NCI-H146 treated with DMSO at 0.1 percent for 48 hours (cell line): ENCODE data around the gene TMOD2.

Experiments
- DNase-seq: peaks from one replicate; lab custom pipeline; 2025; ENCODE audit not compliant: unreplicated experiment; lab: John Stamatoyannopoulos, UW

The TMOD2 gene

DNA sequence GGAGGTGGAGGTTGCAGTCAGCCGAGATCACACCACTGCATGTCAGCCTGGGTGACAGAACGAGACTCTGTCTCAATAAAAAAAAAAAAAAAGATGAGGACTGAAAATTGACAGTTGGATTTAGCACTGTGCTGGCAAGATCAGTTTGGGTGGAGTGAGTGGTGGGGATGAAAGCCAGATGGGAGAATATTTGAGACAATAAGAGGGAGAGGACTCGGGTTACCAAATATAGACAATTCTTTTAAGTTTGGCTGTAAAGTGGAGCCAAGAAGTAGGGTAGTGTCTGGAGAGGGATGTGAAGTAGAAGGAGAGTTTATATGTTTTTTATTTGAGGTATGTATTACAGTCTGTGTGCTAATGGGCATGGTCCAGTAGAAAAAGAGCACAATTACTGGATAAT is 98.5 kb downstream of the TMOD2 start:
- no peak for DNase-seq

DNA sequence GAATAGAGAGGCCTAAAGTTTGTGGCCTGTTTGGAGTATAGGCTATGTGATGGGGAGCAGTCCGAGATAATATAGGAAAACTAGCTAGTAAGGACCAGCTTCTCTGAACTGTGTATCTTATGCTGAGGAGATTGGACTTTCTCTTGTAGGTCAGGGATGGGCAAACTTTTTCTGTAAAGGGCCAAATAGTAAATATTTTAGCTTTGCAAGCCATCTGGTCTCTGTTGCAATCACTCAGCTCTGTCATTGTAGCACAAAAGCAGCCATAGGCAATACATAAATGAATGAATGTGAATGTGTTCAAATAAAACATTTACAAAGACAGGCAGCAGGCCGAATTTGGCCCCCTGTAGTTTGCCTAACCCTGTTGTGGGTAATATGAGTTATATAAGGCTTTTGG is 102.6 kb downstream of the TMOD2 start:
- DNase-seq: no peak

DNA sequence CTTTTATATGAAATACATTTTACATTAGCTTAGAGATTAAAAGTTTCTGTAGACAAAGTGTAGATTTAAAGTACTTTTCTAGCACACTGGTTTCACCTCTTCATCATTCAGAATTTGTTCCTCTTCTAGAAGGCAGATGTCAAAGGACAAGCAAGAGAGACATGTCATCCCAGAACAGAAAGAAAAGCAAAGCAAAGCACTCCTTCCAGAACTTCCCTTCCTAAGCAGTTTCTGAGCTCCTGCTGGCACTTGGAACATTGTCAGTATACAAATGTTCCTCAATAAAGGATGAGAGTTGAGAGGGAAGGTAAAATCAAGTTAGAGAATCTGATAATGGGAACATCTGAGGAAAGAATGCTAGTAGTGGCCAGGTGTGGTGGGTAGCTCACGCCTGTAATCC is 104.2 kb downstream of the TMOD2 start:
- no peak for DNase-seq

DNA sequence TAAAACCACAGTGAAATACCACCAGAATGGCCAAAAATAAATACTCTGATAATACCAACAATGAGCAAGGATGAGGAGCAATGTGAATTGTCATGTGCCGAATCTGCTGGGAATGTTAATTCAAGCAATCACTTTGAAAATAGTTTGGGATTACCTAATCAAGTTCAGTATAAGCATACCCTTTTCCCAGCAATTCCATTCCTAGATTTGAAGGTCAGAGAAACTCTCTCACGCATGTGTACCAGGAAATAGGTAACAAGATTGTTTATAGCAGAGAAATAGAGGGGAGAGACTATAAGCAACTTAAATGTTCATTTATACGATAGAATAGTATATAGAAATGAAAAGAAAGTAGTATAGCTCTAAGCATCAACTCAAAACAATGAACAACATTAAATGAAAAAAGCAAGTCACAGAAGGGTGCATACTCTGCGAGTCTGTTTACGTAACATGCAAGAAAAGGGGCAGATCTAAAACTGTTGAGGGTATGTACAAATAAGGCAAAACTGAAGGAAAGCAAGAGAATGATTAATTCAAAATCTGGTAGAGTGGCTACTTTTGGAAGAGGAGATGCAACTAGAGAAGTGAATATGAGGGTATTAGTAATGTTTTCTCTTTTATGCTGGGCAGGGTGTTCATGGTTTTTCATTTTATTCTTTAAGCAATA is 105.5 kb downstream of the TMOD2 start:
- no peak for DNase-seq

DNA sequence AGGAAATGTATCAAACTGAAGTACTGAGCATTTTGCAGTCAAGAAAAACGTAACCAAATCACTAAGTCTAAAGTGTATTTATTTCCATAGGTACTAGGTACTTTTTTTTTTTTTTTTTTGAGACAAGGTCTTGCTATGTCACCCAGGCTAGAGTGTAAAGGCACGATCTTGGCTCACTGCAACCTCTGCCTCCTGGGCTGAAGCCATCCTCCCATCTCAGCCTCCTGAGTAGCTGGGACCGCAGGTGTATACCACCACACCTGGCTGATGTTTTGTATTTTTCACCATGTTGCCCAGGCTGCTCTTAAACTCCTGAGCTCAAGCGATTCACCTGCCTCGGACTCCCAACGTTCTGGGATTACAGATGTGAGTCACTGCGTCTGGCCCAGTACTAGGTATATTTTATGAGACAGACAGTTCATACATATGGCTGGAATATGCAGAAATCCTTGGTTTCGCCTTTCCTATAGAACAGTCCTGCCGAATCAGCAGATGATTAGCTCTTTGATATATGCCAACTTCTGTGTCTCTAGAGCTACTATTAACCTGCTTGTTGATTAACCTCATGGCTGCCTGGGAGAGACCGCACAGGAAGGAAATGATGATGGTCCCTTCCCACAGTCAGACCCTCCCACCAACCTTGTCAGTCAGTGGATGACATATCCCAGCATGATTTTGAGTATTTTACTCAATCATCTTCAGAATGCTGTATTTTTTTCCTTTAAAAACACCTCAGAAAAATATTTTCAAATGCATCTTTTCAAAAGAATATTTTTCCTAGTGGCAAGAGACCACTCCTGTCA is 110.4 kb downstream of the TMOD2 start:
- no peak for DNase-seq

DNA sequence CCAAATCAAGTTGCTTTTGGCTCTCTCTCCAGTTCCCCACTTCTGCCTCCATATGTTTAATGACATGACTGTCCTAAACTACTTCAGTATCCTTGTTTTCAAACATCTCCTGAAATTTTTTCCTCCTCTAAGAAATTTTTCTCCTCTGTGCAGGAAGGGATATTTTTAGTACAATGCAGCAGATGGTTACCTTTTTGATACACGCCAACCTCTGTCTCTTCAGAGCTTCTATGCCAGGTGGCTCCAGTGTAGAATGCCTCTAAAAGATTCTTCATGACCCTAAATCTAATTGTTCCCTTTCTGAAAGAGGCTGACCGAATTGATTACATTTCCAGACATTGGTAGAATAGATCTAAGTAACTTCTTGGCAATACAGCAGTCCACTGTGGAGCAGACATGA is 111.7 kb downstream of the TMOD2 start:
- DNase-seq: no peak

DNA sequence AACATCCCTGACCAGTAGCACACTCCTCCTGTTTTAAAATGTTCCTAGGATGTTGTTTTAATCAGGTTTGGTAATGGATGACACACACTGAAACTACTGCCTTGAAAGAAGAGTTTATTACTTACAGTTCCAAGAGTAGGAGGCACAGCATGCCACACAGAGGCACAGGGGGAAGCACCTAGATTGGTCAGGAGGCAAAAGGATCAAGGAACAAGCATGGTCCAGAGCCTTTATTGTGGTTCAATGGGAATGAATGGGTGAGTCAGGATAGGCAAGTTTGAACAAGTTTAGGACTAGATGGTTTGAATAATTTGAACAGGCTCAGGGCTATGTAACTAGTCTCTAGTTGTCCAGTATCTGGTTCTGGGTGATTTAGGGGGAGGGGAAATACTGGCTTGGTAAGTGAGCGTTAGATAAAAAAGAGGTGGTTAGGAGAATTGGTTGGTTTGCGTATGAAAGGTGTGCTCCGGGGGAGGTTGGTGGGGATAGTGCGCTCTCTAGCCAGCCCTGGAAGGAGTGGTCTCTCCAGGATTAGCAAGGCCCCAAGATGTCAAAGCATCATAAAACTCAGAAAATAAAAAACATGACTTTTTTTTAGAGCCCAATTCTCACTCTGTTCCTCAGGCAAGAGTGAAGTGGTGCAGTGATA is 113.1 kb downstream of the TMOD2 start:
- no peak for DNase-seq

DNA sequence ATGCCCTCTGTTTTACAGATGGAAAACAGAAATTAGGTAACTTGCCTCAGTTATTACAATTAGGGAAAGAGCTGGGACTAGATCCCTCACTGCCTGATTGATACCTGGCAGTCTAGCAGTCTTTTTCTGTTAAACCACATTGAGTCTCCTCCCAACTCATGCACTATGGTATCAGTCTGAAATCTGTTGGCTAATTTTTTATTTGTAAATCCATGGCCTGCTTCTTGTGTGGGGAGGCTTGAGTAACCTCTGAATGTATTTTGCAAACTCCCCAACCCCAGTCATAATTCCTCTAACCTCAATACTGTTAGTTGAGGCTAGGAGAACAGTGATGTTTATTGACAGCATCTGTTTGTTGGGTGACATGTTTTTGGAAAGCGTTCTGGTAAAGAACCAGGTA is 113.9 kb downstream of the TMOD2 start:
- DNase-seq: no peak
